PC-3 (cell line): ENCODE data around the gene MRI1. TPM values are rescaled to one million over a fixed set of nuclear protein-coding genes. Genes with fewer than 3 reads are reported as not detected.

Experiments
- ATAC-seq: fragments of 200-7000 bp; cut with Tn5 transposase; 2 replicates; pipeline ENCODE4 v1.9.1; 2020; ENCODE audit warnings: mild to moderate bottlenecking, moderate library complexity
- BruUV-seq: library from RNA; stranded (reverse); fragments of 400-500 nt; replicated peaks from 2 replicates; lab custom pipeline; 2021; lab: Mats Ljungman, UMichigan
- CTCF ChIA-PET: fragments of 300-600 bp; sonication (Branson Sonifier 250); formaldehyde crosslinking; loops from one replicate; lab custom pipeline; 2022; ENCODE audit warnings: antibody characterized with exemption; lab: Charles Lee
- POLR2A ChIA-PET: fragments of 300-600 bp; sonication (Branson Sonifier 250); formaldehyde crosslinking; loops from one replicate; lab custom pipeline; 2022; ENCODE audit warnings: antibody characterized with exemption; ENCODE audit not compliant: unreplicated experiment; lab: Charles Lee
- DNase-seq: peaks from one replicate; pipeline ENCODE4 v3.0.0-alpha.2; 2015
- H2AFZ ChIP-seq: fragments of 300-600 bp; sonication (generic); 2 replicates; pipeline ENCODE4 v1.6.0; 2016; ENCODE audit warnings: antibody characterized with exemption, low read length
- H3F3A ChIP-seq: fragments of 300-600 bp; sonication (generic); one replicate; pipeline ENCODE4 v1.6.0; 2017; ENCODE audit warnings: antibody characterized with exemption, low read length, control low read depth, mild to moderate bottlenecking; ENCODE audit not compliant: unreplicated experiment
- H3K27ac ChIP-seq: fragments of 300-600 bp; sonication (generic); 2 replicates; pipeline ENCODE4 v1.5.1; 2016; ENCODE audit warnings: mild to moderate bottlenecking, low read length
- H3K27me3 ChIP-seq: fragments of 300-600 bp; sonication (generic); 2 replicates; pipeline ENCODE4 v1.6.1; 2016; ENCODE audit warnings: low read length, mixed read lengths
- H3K36me3 ChIP-seq: fragments of 300-600 bp; sonication (generic); 2 replicates; pipeline ENCODE4 v1.6.1; 2016; ENCODE audit warnings: low read depth, mixed run types, low read length, mixed read lengths
- H3K4me1 ChIP-seq: fragments of 300-600 bp; sonication (generic); 2 replicates; pipeline ENCODE4 v1.5.1; 2016; ENCODE audit warnings: low read length; ENCODE audit not compliant: insufficient read depth
- H3K4me2 ChIP-seq: fragments of 300-600 bp; sonication (generic); 2 replicates; pipeline ENCODE4 v1.6.0; 2016; ENCODE audit warnings: low read length
- H3K4me3 ChIP-seq: fragments of 300-600 bp; sonication (generic); 2 replicates; pipeline ENCODE4 v1.5.1; 2016; ENCODE audit warnings: mild to moderate bottlenecking, low read length, mixed read lengths
- H3K79me2 ChIP-seq: fragments of 300-600 bp; sonication (generic); 2 replicates; pipeline ENCODE4 v1.6.1; 2017; ENCODE audit warnings: low read length, mixed read lengths
- H3K9ac ChIP-seq: fragments of 300-600 bp; sonication (generic); 2 replicates; pipeline ENCODE4 v1.6.0; 2016; ENCODE audit warnings: mild to moderate bottlenecking, low read length
- H3K9me2 ChIP-seq: fragments of 300-600 bp; sonication (generic); replicated peaks from 2 replicates; pipeline ENCODE4 v1.6.1; 2016; ENCODE audit warnings: mixed run types, low read length, mixed read lengths
- H3K9me3 ChIP-seq: fragments of 300-600 bp; sonication (generic); 2 replicates; pipeline ENCODE4 v1.6.1; 2016; ENCODE audit warnings: low read length, mixed read lengths
- H4K20me1 ChIP-seq: fragments of 300-600 bp; sonication (generic); 2 replicates; pipeline ENCODE4 v1.6.1; 2016; ENCODE audit warnings: low read length, mixed read lengths
- EZH2 ChIP-seq: fragments of 300-600 bp; sonication (generic); IDR thresholded peaks from one replicate; pipeline ENCODE4 v1.6.1; 2017; ENCODE audit warnings: antibody characterized with exemption, mild to moderate bottlenecking, low read length; ENCODE audit not compliant: unreplicated experiment
- EZH2phosphoT487 ChIP-seq: fragments of 300-600 bp; sonication (generic); IDR thresholded peaks from 2 replicates; pipeline ENCODE4 v1.6.1; 2018; ENCODE audit warnings: mild to moderate bottlenecking, antibody characterized with exemption, low read length, borderline replicate concordance
- intact Hi-C: fragments of 100-400 bp; cut with micrococcal nuclease; formaldehyde crosslinking; loops from 2 replicates; pipeline ENCODE4 v1.9.0; 2023
- total RNA-seq: library from RNA; depleted of rRNA; stranded (reverse); fragments of >200 nt; gene quantifications from 2 replicates; pipeline ENCODE4 v1.2.3, GENCODE V29; 2014
- TF ChIP-seq, protein P1 (sequence below): fragments of 300-600 bp; sonication (generic); conservative IDR thresholded peaks from 2 replicates; pipeline ENCODE4 v1.5.1; 2017; ENCODE audit warnings: antibody characterized with exemption, low read depth, mild to moderate bottlenecking, low read length

The MRI1 gene
- total RNA-seq, 1 experiment from 2014 or later, result 85.2 TPM

DNA sequence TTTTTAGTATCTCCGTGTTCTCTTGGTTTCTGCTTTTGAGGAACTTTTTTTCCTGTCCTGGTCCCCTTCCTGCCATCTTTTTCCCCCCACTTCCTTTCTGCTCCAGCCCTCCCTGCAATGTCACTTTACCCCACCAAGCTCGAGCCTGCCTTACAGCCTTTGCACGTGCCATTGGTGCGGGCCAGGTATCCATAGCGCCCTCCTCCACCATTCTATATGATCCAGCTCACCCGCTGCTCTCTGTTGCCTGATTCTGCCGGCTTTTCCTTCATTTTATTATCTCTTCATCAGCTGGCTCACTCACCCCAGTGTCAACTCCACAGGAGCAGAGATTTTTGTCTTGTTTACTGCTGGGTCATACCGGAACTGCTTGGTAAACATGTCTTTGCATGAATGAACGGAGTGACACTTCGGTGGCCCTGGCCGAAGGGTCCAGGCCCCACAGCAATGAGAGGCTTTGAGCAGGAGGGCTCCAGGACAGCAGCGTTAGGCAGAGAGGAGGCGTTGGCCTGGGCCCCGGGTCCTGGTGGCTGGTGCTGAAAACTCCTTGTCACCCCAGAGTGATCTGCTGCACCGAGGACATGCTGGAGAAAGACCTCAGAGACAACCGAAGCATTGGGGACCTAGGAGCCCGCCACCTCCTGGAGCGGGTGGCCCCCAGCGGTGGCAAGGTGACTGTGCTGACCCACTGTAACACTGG is 1.2 kb downstream of the MRI1 start:
- Histone ChIP-seq H2AFZ (peak overlapping the region; percentile 56), H3K4me3 (peak overlapping the region; percentile 96), H4K20me1 (no peaks in the 10 kb centered on the region), H3F3A (no peaks in the 10 kb centered on the region), H3K27me3 (no peaks in the 10 kb centered on the region), H3K36me3 (peaks cover 21% of the 10 kb centered on the region; the same call in 1 of the 2 replicates), H3K4me1 (peaks cover 10% of the 10 kb centered on the region; the same call in 1 of the 2 replicates), H3K9me3 (no peaks in the 10 kb centered on the region), H3K9me2 (no peaks in the 10 kb centered on the region), H3K27ac (no peak overlapping the region), H3K9ac (peak overlapping the region; percentile 97), H3K79me2 (peaks cover 43% of the 10 kb centered on the region), H3K4me2 (peak overlapping the region; percentile 88)
- DNase-seq, result peak; percentile 35
- no peak for TF ChIP-seq EZH2phosphoT487
- TF ChIP-seq, protein P1, sequence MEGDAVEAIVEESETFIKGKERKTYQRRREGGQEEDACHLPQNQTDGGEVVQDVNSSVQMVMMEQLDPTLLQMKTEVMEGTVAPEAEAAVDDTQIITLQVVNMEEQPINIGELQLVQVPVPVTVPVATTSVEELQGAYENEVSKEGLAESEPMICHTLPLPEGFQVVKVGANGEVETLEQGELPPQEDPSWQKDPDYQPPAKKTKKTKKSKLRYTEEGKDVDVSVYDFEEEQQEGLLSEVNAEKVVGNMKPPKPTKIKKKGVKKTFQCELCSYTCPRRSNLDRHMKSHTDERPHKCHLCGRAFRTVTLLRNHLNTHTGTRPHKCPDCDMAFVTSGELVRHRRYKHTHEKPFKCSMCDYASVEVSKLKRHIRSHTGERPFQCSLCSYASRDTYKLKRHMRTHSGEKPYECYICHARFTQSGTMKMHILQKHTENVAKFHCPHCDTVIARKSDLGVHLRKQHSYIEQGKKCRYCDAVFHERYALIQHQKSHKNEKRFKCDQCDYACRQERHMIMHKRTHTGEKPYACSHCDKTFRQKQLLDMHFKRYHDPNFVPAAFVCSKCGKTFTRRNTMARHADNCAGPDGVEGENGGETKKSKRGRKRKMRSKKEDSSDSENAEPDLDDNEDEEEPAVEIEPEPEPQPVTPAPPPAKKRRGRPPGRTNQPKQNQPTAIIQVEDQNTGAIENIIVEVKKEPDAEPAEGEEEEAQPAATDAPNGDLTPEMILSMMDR, result peak; percentile 35; the same call in 1 of the 2 replicates
- ChIA-PET POLR2A (no interaction called here), CTCF (interaction anchor here (0.5 to 1.1 kb wide), 2 partner anchors 96 to 253 kb away, joined by 4 to 5 read pairs; no protein-coding TSS in a partner anchor)
- TSS peak; percentile 35 for BruUV-seq
- peak; percentile 16 for ATAC-seq
- intact Hi-C loops, result no loop called here

DNA sequence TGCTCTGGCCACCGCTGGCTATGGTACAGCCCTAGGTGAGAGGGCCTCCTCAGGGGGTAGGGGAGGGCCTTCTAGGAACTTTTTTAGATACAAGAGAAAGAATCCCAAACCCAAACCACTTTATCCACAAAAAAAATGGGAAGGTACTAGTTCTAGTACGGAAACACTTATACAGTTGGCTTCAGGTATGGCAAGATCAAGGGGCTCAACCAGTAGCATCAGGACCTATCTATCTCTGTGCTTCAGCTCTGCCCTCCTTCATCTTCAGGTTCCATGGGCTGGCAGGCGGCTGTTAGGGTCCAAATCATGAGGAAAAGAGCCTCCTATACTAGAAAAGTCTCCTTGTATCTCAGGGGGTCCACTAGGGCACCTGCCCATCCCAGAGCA is 1.8 kb downstream of the MRI1 start:
- CTCF ChIA-PET, result interaction anchor here (0.5 kb wide), 1 partner anchor 253 kb away, joined by 4 read pairs; no protein-coding TSS in a partner anchor
- no TSS peak for BruUV-seq
- H3K27ac ChIP-seq, result no peak overlapping the region
- no peak overlapping the region for H2AFZ ChIP-seq
- H3K4me2 ChIP-seq, result peak overlapping the region; percentile 88; the same call in 1 of the 2 replicates
- no peaks in the 10 kb centered on the region for H3K9me2 ChIP-seq
- no peaks in the 10 kb centered on the region for H4K20me1 ChIP-seq
- TF ChIP-seq EZH2, result no peak
- no peak for TF ChIP-seq EZH2phosphoT487
- TF ChIP-seq, protein P1, result no peak
- ATAC-seq (no peak), DNase-seq (no peak)
- intact Hi-C loops, result no loop called here
- no peaks in the 10 kb centered on the region for H3F3A ChIP-seq
- H3K9ac ChIP-seq, result no peak overlapping the region
- H3K4me3 ChIP-seq, result peak overlapping the region; percentile 96; the same call in 1 of the 2 replicates
- H3K4me1 ChIP-seq, result peaks cover 10% of the 10 kb centered on the region; the same call in 1 of the 2 replicates
- H3K9me3 ChIP-seq, result no peaks in the 10 kb centered on the region
- peaks cover 21% of the 10 kb centered on the region; the same call in 1 of the 2 replicates for H3K36me3 ChIP-seq
- H3K27me3 ChIP-seq, result no peaks in the 10 kb centered on the region
- H3K79me2 ChIP-seq, result peaks cover 43% of the 10 kb centered on the region
- POLR2A ChIA-PET, result no interaction called here

DNA sequence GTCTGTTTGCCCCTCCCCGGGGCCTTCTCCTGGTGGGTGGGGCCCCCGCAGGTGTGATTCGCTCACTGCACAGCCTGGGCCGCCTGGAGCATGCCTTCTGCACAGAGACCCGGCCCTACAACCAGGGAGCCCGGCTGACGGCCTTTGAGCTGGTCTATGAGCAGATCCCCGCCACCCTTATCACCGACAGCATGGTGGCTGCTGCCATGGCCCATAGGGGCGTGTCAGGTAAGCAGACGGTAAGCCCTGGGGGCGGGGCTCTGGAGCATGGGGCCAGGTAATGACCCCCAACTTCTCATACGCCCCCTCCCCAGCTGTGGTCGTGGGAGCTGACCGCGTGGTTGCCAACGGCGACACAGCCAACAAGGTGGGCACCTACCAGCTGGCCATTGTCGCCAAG is 4.2 kb downstream of the MRI1 start:
- Histone ChIP-seq H3K9ac (no peak overlapping the region), H3K27me3 (no peaks in the 10 kb centered on the region), H3K9me3 (no peaks in the 10 kb centered on the region), H3K4me1 (peaks cover 10% of the 10 kb centered on the region; the same call in 1 of the 2 replicates), H3F3A (no peaks in the 10 kb centered on the region), H3K9me2 (no peaks in the 10 kb centered on the region), H3K79me2 (peaks cover 31% of the 10 kb centered on the region), H3K4me3 (no peak overlapping the region), H4K20me1 (no peaks in the 10 kb centered on the region), H3K27ac (no peak overlapping the region), H3K36me3 (peaks cover 22% of the 10 kb centered on the region; the same call in 1 of the 2 replicates), H2AFZ (no peak overlapping the region), H3K4me2 (no peak overlapping the region)
- ATAC-seq (no peak), DNase-seq (no peak)
- TF ChIP-seq, protein P1, result no peak
- TF ChIP-seq EZH2 (no peak), EZH2phosphoT487 (no peak)
- intact Hi-C loops, result no loop called here
- ChIA-PET CTCF (no interaction called here), POLR2A (no interaction called here)
- no TSS peak for BruUV-seq
